ENCODE results near the gene BCL11A. TPM values are rescaled to one million over a fixed set of nuclear protein-coding genes. Genes with fewer than 3 reads are reported as not detected.

Gene BCL11A
- polyA plus RNA-seq, 1 donor from 2014 or later: 44.0 TPM

GRCh38 chr2:60413069-60413813 lies 140.2 kb downstream of the BCL11A start:
- no peak overlapping the region for H2AFZ ChIP-seq (ENCODE audit: low read depth, low read length)

GRCh38 chr2:60412620-60413019 lies 140.8 kb downstream of the BCL11A start:
- no peaks in the 10 kb centered on the region for H3K36me3 ChIP-seq (ENCODE audit: insufficient read depth, low read length)
- H3K9ac ChIP-seq (ENCODE audit: low read length): no peak overlapping the region
- no peak overlapping the region for H2AFZ ChIP-seq (ENCODE audit: low read depth, low read length)
- H3K4me3 ChIP-seq (ENCODE audit: low read length): no peak overlapping the region
- H4K20me1 ChIP-seq (ENCODE audit: insufficient read depth): no peaks in the 10 kb centered on the region
- TF ChIP-seq EP300 (conservative IDR thresholded peaks at IDR 0.05; ENCODE audit: poor library complexity, severe bottlenecking): no peak
- TF ChIP-seq REST (IDR thresholded peaks at IDR 0.05; ENCODE audit: borderline replicate concordance): no peak
- TF ChIP-seq EZH2 (IDR thresholded peaks at IDR 0.05; ENCODE audit: borderline replicate concordance, insufficient read depth, low read length, poor library complexity, severe bottlenecking): no peak
- H3K4me2 ChIP-seq (ENCODE audit: low read length): no peak overlapping the region
- H3K9me2 ChIP-seq (ENCODE audit: insufficient read depth, low read length): no peaks in the 10 kb centered on the region
- no peaks in the 10 kb centered on the region for H3K27me3 ChIP-seq (ENCODE audit: insufficient read depth, low read depth, low read length)
- H3K79me2 ChIP-seq (replicated peaks; ENCODE audit: insufficient read depth, low read length): no peaks in the 10 kb centered on the region
- no peaks in the 10 kb centered on the region for H3K9me3 ChIP-seq (ENCODE audit: low read length)
- H3F3A ChIP-seq (ENCODE audit: insufficient read depth, low read length, poor library complexity, severe bottlenecking): no peaks in the 10 kb centered on the region
- no peak overlapping the region for H3K27ac ChIP-seq (ENCODE audit: low read length)

More at GRCh38 chr2:60413069-60413813, 140.2 kb downstream of the BCL11A start:
- H3K79me2 ChIP-seq (replicated peaks; ENCODE audit: insufficient read depth, low read length): no peaks in the 10 kb centered on the region
- no peak overlapping the region for H3K4me3 ChIP-seq (ENCODE audit: low read length)
- H3K4me2 ChIP-seq (ENCODE audit: low read length): no peak overlapping the region
- H3K27ac ChIP-seq (ENCODE audit: low read length): no peak overlapping the region
- TF ChIP-seq CTCF (IDR thresholded peaks at IDR 0.05; ENCODE audit: poor library complexity, severe bottlenecking): no peak
- H3F3A ChIP-seq (ENCODE audit: insufficient read depth, low read length, poor library complexity, severe bottlenecking): no peaks in the 10 kb centered on the region
- H3K9me3 ChIP-seq (ENCODE audit: low read length): no peaks in the 10 kb centered on the region
- no peaks in the 10 kb centered on the region for H3K36me3 ChIP-seq (ENCODE audit: insufficient read depth, low read length)
- no peaks in the 10 kb centered on the region for H4K20me1 ChIP-seq (ENCODE audit: insufficient read depth)
- H3K9me2 ChIP-seq (ENCODE audit: insufficient read depth, low read length): no peaks in the 10 kb centered on the region
- H3K9ac ChIP-seq (ENCODE audit: low read length): no peak overlapping the region
- no peaks in the 10 kb centered on the region for H3K27me3 ChIP-seq (ENCODE audit: insufficient read depth, low read depth, low read length)

GRCh38 chr2:60412027-60412426 lies 141.4 kb downstream of the BCL11A start:
- Histone ChIP-seq H3K9me2 (ENCODE audit: insufficient read depth, low read length) (no peaks in the 10 kb centered on the region), H3F3A (ENCODE audit: insufficient read depth, low read length, poor library complexity, severe bottlenecking) (no peaks in the 10 kb centered on the region), H3K27ac (ENCODE audit: low read length) (no peak overlapping the region), H3K9me3 (ENCODE audit: low read length) (no peaks in the 10 kb centered on the region), H3K9ac (ENCODE audit: low read length) (no peak overlapping the region), H3K4me2 (ENCODE audit: low read length) (no peak overlapping the region), H3K36me3 (ENCODE audit: insufficient read depth, low read length) (no peaks in the 10 kb centered on the region), H3K4me3 (ENCODE audit: low read length) (no peak overlapping the region), H3K27me3 (ENCODE audit: insufficient read depth, low read depth, low read length) (no peaks in the 10 kb centered on the region), H4K20me1 (ENCODE audit: insufficient read depth) (no peaks in the 10 kb centered on the region), H2AFZ (ENCODE audit: low read depth, low read length) (no peak overlapping the region), H3K79me2 (replicated peaks; ENCODE audit: insufficient read depth, low read length) (no peaks in the 10 kb centered on the region)
- TF ChIP-seq TAF1 (IDR thresholded peaks at IDR 0.05; ENCODE audit: low read depth) (no peak), EZH2 (IDR thresholded peaks at IDR 0.05; ENCODE audit: borderline replicate concordance, insufficient read depth, low read length, poor library complexity, severe bottlenecking) (no peak), CTCF (IDR thresholded peaks at IDR 0.05; ENCODE audit: poor library complexity, severe bottlenecking) (no peak), MXI1 (conservative IDR thresholded peaks at IDR 0.05; ENCODE audit: poor library complexity, severe bottlenecking) (no peak), RAD21 (conservative IDR thresholded peaks at IDR 0.05) (no peak), EP300 (conservative IDR thresholded peaks at IDR 0.05; ENCODE audit: poor library complexity, severe bottlenecking) (no peak), POLR2AphosphoS5 (IDR thresholded peaks at IDR 0.05) (no peak), SMC3 (conservative IDR thresholded peaks at IDR 0.05; ENCODE audit: poor library complexity) (no peak), REST (IDR thresholded peaks at IDR 0.05; ENCODE audit: borderline replicate concordance) (no peak)
